Neuronal stem cell (in vitro differentiated cells): ENCODE measurements around the gene AGPAT2.

ENCODE experiments used
- DNase-seq: peaks from one replicate; pipeline ENCODE4 v3.0.0-alpha.2; 2013; ENCODE audit warnings: low spot score
- H2AFZ ChIP-seq: one replicate; pipeline ENCODE4 v1.6.1; 2013; ENCODE audit warnings: mild to moderate bottlenecking, low read length, inconsistent platforms
- H2AK5ac ChIP-seq: 2 replicates; pipeline ENCODE4 v1.6.1; 2013; ENCODE audit warnings: low read depth, mild to moderate bottlenecking, inconsistent platforms, low read length, moderate library complexity, mixed read lengths
- H2BK120ac ChIP-seq: 2 replicates; pipeline ENCODE4 v1.6.1; 2013; ENCODE audit warnings: low read depth, mild to moderate bottlenecking, inconsistent platforms, low read length, moderate library complexity, mixed read lengths
- H2BK12ac ChIP-seq: one replicate; pipeline ENCODE4 v1.6.1; 2013; ENCODE audit warnings: low read length, inconsistent platforms
- H2BK15ac ChIP-seq: 2 replicates; pipeline ENCODE4 v1.6.1; 2013; ENCODE audit warnings: mild to moderate bottlenecking, low read length, inconsistent platforms, mixed read lengths
- H2BK5ac ChIP-seq: one replicate; pipeline ENCODE4 v1.6.1; 2013; ENCODE audit warnings: inconsistent platforms, mild to moderate bottlenecking, low read length, moderate library complexity
- H3K14ac ChIP-seq: one replicate; pipeline ENCODE4 v1.6.1; 2013; ENCODE audit warnings: low read length, inconsistent platforms
- H3K18ac ChIP-seq: 2 replicates; pipeline ENCODE4 v1.6.1; 2013; ENCODE audit warnings: low read length, inconsistent platforms
- H3K23ac ChIP-seq: 2 replicates; pipeline ENCODE4 v1.6.1; 2013; ENCODE audit warnings: low read depth, mild to moderate bottlenecking, mixed read lengths, low read length, inconsistent platforms; ENCODE audit not compliant: poor library complexity
- H3K27ac ChIP-seq: replicated peaks from 3 replicates; pipeline ENCODE4 v1.5.1; 2013; ENCODE audit warnings: low read length, inconsistent platforms
- H3K27me3 ChIP-seq, 3 experiments: 2 replicates each; pipeline ENCODE4 v1.6.1; 2013; ENCODE audit warnings: low read length in 3 of 3, mild to moderate bottlenecking in 2 of 3, inconsistent platforms in 1 of 3, low read depth in 1 of 3, mixed read lengths in 1 of 3, moderate library complexity in 1 of 3; ENCODE audit not compliant: control insufficient read depth in 3 of 3, insufficient read depth in 3 of 3
- H3K36me3 ChIP-seq, 2 donors: replicated peaks in 1 of 2; 2 replicates each; pipeline ENCODE4 v1.6.1; 2013; ENCODE audit warnings: low read length in 2 of 2; ENCODE audit not compliant: control insufficient read depth in 2 of 2, insufficient read depth in 2 of 2
- H3K4ac ChIP-seq: 2 replicates; pipeline ENCODE4 v1.6.1; 2013; ENCODE audit warnings: inconsistent platforms, mild to moderate bottlenecking, low read length, moderate library complexity
- H3K4me1 ChIP-seq, 2 donors: 1 replicate in 1 of 2; 2 replicates in 1 of 2; pipeline ENCODE4 v1.6.1; 2013; ENCODE audit warnings: low read length in 2 of 2, low read depth in 1 of 2; ENCODE audit not compliant: control insufficient read depth in 2 of 2, insufficient read depth in 1 of 2
- H3K4me2 ChIP-seq: one replicate; pipeline ENCODE4 v1.6.1; 2013; ENCODE audit warnings: mild to moderate bottlenecking, low read length, inconsistent platforms; ENCODE audit not compliant: insufficient read depth, poor library complexity, severe bottlenecking
- H3K4me3 ChIP-seq, 2 donors: 2 replicates each; pipeline ENCODE4 v1.5.1; 2013; ENCODE audit warnings: low read length in 2 of 2, mild to moderate bottlenecking in 2 of 2, inconsistent platforms in 1 of 2, moderate library complexity in 1 of 2
- H3K79me1 ChIP-seq: one replicate; pipeline ENCODE4 v1.6.1; 2013; ENCODE audit warnings: low read depth, mild to moderate bottlenecking, inconsistent platforms, low read length, moderate library complexity
- H3K9ac ChIP-seq: one replicate; pipeline ENCODE4 v1.6.1; 2013; ENCODE audit warnings: mild to moderate bottlenecking, low read depth, low read length, inconsistent platforms; ENCODE audit not compliant: poor library complexity
- H3K9me3 ChIP-seq, 2 donors: replicated peaks in 1 of 2; 2 replicates each; pipeline versions ENCODE3 to v1.6.1; 2013; ENCODE audit warnings: low read length in 2 of 2, mild to moderate bottlenecking in 2 of 2, inconsistent platforms in 1 of 2, low read depth in 1 of 2, mixed read lengths in 1 of 2, moderate library complexity in 1 of 2; ENCODE audit not compliant: control insufficient read depth in 2 of 2, insufficient read depth in 1 of 2
- H4K8ac ChIP-seq: one replicate; pipeline ENCODE4 v1.6.1; 2013; ENCODE audit warnings: low read depth, mild to moderate bottlenecking, inconsistent platforms, low read length, moderate library complexity
- H4K91ac ChIP-seq: one replicate; pipeline ENCODE4 v1.6.1; 2013; ENCODE audit warnings: low read length, low read depth, mild to moderate bottlenecking, inconsistent platforms; ENCODE audit not compliant: poor library complexity
- WGBS, 2 donors: extraction: QIAGEN DNeasy Blood & Tissue Kit; methylation state at CpG; one replicate each; pipeline ENCODE4 v1.1.7; 2013; ENCODE audit warnings: missing lambda C conversion rate in 2 of 2, mixed read lengths in 1 of 2; ENCODE audit not compliant: insufficient read length in 2 of 2, insufficient replicate concordance in 1 of 2; ENCODE audit errors: extremely low coverage in 2 of 2; 5-methylcytosine and 5-hydroxymethylcytosine counted together

The AGPAT2 gene

GRCh38 chr9:136694872-136695247 lies 7.6 kb upstream of the AGPAT2 start:
- H3K4me3 ChIP-seq = no peak overlapping the region
- H3K4me2 ChIP-seq = no peak overlapping the region
- H2BK15ac ChIP-seq = no peak overlapping the region
- no CpG with 5 or more reads among the region's 11 CpGs for whole genome bisulfite sequencing, 2 donors
- peaks cover 15 to 22% of the 10 kb centered on the region in 2 donors for H3K4me1 ChIP-seq
- H2BK5ac ChIP-seq = peak overlapping the region; percentile 75
- no peak overlapping the region for H2AK5ac ChIP-seq
- peaks cover 5% of the 10 kb centered on the region for H3K79me1 ChIP-seq
- H3K4ac ChIP-seq = no peak overlapping the region
- no peak overlapping the region for H4K8ac ChIP-seq
- no peak overlapping the region for H2BK12ac ChIP-seq
- H3K9me3 ChIP-seq = no peaks in the 10 kb centered on the region
- H3K27me3 ChIP-seq = peaks cover 0 to 45% (median 0%) of the 10 kb centered on the region in 3 experiments
- no peak overlapping the region for H3K23ac ChIP-seq
- DNase-seq = no peak
- no peak overlapping the region for H3K27ac ChIP-seq
- no peak overlapping the region for H2BK120ac ChIP-seq
- no peak overlapping the region for H4K91ac ChIP-seq
- H3K18ac ChIP-seq = no peak overlapping the region
- H3K9ac ChIP-seq = no peak overlapping the region
- H3K14ac ChIP-seq = no peak overlapping the region
- H3K36me3 ChIP-seq = no peaks in the 10 kb centered on the region
- H2AFZ ChIP-seq = no peak overlapping the region

GRCh38 chr9:136694163-136694871 lies 7.1 kb upstream of the AGPAT2 start:
- Histone ChIP-seq H3K9ac (no peak overlapping the region), H3K4ac (no peak overlapping the region), H3K4me2 (peak overlapping the region; percentile 54), H3K27ac (no peak overlapping the region), H3K27me3 (peaks cover 0 to 47% (median under 1%) of the 10 kb centered on the region in 3 experiments), H2BK5ac (peak overlapping the region; percentile 75), H3K4me3 (no peak overlapping the region), H2BK12ac (no peak overlapping the region), H2AFZ (no peak overlapping the region), H3K23ac (no peak overlapping the region), H2BK15ac (peak overlapping the region; percentile 54), H3K14ac (peak overlapping the region; percentile 21), H3K4me1 (peaks cover 15 to 22% of the 10 kb centered on the region in 2 donors), H2AK5ac (peak overlapping the region; percentile 97), H4K8ac (no peak overlapping the region), H2BK120ac (no peak overlapping the region), H3K18ac (peak overlapping the region; percentile 90), H3K36me3 (no peaks in the 10 kb centered on the region), H3K79me1 (peaks cover 5% of the 10 kb centered on the region), H3K9me3 (no peaks in the 10 kb centered on the region), H4K91ac (no peak overlapping the region)
- DNase-seq = no peak
- WGBS, 2 donors = no CpG with 5 or more reads among the region's 32 CpGs

DNA sequence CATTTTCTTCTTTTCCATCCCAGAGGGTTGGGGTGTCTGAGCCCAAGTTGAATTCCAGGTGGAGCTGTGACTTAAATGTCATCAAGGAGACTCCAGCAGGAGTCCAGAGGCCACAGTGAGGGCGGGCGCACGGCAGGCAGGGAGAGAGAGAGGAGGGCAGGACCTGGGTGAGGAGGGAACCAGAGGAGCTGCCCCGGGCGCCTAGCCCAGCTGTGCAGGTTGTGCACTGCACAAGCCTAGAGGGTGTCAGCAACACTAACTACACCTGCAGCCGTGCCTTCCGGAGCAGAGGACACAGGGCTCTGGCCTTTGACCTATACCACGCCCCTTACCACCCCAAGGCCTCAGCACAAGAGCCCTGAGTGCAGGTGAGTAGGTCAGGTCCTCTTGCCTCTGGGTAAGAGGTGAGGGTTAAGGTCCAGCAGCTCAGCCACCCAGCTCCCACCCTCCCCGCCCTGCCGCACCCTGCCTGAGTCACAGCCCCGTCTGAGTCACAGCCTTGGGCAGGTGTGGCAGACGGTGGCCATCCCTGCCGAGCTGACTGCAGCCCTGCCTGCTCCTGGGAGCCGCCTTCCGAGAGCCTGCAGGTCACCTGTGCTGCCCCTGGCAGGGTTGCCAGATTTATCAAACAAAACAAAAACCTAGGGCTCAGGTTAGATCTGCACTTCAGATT lies 6.4 kb upstream of the AGPAT2 start:
- Histone ChIP-seq H3K4me2 (no peak overlapping the region), H4K8ac (no peak overlapping the region), H3K23ac (no peak overlapping the region), H2BK5ac (peak overlapping the region; percentile 90), H4K91ac (no peak overlapping the region), H3K27ac (no peak overlapping the region), H3K36me3 (no peaks in the 10 kb centered on the region), H3K14ac (no peak overlapping the region), H2BK12ac (peak overlapping the region; percentile 58), H3K4ac (peak overlapping the region; percentile 93), H3K27me3 (peaks cover 0 to 53% (median 6%) of the 10 kb centered on the region in 3 experiments), H3K79me1 (peaks cover 5% of the 10 kb centered on the region), H2BK120ac (no peak overlapping the region), H3K18ac (peak overlapping the region; percentile 24), H3K4me3 (no peak overlapping the region), H2AFZ (no peak overlapping the region), H3K9ac (peak overlapping the region; percentile 70), H2AK5ac (peak overlapping the region; percentile 97), H3K9me3 (no peaks in the 10 kb centered on the region), H2BK15ac (peak overlapping the region; percentile 83), H3K4me1 (peaks cover 15 to 22% of the 10 kb centered on the region in 2 donors)
- no peak for DNase-seq
- no CpG with 5 or more reads among the region's 15 CpGs for WGBS, 2 donors

GRCh38 chr9:136693135-136693489 lies 5.9 kb upstream of the AGPAT2 start:
- H4K8ac ChIP-seq = no peak overlapping the region
- no CpG with 5 or more reads among the region's 14 CpGs for WGBS, 2 donors
- no peak overlapping the region for H3K9ac ChIP-seq
- H3K14ac ChIP-seq = no peak overlapping the region
- H3K27ac ChIP-seq = no peak overlapping the region
- H3K18ac ChIP-seq = no peak overlapping the region
- no peak overlapping the region for H3K4ac ChIP-seq
- no peak overlapping the region for H2AFZ ChIP-seq
- peaks cover 0 to 58% (median 12%) of the 10 kb centered on the region in 3 experiments for H3K27me3 ChIP-seq
- no peak for DNase-seq
- peak overlapping the region; percentile 90 for H2BK5ac ChIP-seq
- no peak overlapping the region for H4K91ac ChIP-seq
- H3K9me3 ChIP-seq = no peaks in the 10 kb centered on the region
- no peak overlapping the region for H3K4me2 ChIP-seq
- peaks cover 13 to 22% of the 10 kb centered on the region in 2 donors for H3K4me1 ChIP-seq
- H3K79me1 ChIP-seq = peaks cover 5% of the 10 kb centered on the region
- H3K4me3 ChIP-seq = no peak overlapping the region
- peak overlapping the region; percentile 58 for H2BK12ac ChIP-seq
- peak overlapping the region; percentile 97 for H2AK5ac ChIP-seq
- no peak overlapping the region for H2BK120ac ChIP-seq
- peak overlapping the region; percentile 92 for H2BK15ac ChIP-seq
- no peak overlapping the region for H3K23ac ChIP-seq
- H3K36me3 ChIP-seq = no peaks in the 10 kb centered on the region
